ENCODE results near the gene BAHCC1. TPM values are rescaled to one million over a fixed set of nuclear protein-coding genes. Genes with fewer than 3 reads are reported as not detected.
A peak's percentile ranks its signal among the peaks of the same experiment; 100 is the strongest.

The BAHCC1 gene
- total RNA-seq, 1 donor from 2014 or later: 4.8 TPM

GRCh38 chr17:81514739-81515529 is 119.7 kb downstream of the BAHCC1 start:
- no peak for TF ChIP-seq CTCF (conservative IDR thresholded peaks at IDR 0.05; ENCODE audit: low read depth, low read length)
- H3K4me3 ChIP-seq (ENCODE audit: low read depth, low read length): peak overlapping the region; percentile 65
- DNase-seq (ENCODE audit: low read depth): no peak

GRCh38 chr17:81515530-81516041 is 120.3 kb downstream of the BAHCC1 start:
- DNase-seq (ENCODE audit: low read depth): no peak
- TF ChIP-seq CTCF (conservative IDR thresholded peaks at IDR 0.05; ENCODE audit: low read depth, low read length): no peak
- H3K4me3 ChIP-seq (ENCODE audit: low read depth, low read length): peak overlapping the region; percentile 65

Other genes starting within 250 kb of the BAHCC1 start
- not detected in 2 replicates for gene PVALEF, start 229.9 kb upstream of the BAHCC1 start, total RNA-seq
- gene AATK, start 229.2 kb upstream of the BAHCC1 start, total RNA-seq: 0.52 and 0.87 TPM in 2 replicates
- gene CEP131, start 172.5 kb upstream of the BAHCC1 start, total RNA-seq: 22.0 and 28.7 TPM in 2 replicates
- gene TEPSIN, start 156.4 kb upstream of the BAHCC1 start, total RNA-seq: 24.2 and 37.3 TPM in 2 replicates
- 51.9 and 72.3 TPM in 2 replicates for gene NDUFAF8, start 156.1 kb upstream of the BAHCC1 start, total RNA-seq
- gene SLC38A10, start 100.2 kb upstream of the BAHCC1 start, total RNA-seq: 67.1 and 71.6 TPM in 2 replicates
- 8,322 and 8,951 TPM in 2 replicates for gene ACTG1, start 117.3 kb downstream of the BAHCC1 start, total RNA-seq
- gene FSCN2, start 132.9 kb downstream of the BAHCC1 start, total RNA-seq: 0.51 TPM in 1 of 2 replicates, not detected in the other
- gene FAAP100, start 156.9 kb downstream of the BAHCC1 start, total RNA-seq: 33.8 and 38.2 TPM in 2 replicates
- gene NPLOC4, start 241.7 kb downstream of the BAHCC1 start, total RNA-seq: 51.9 and 81.4 TPM in 2 replicates
- gene TSPAN10, start 241.7 kb downstream of the BAHCC1 start, total RNA-seq: 0.14 and 0.29 TPM in 2 replicates

All from epithelial cell of proximal tubule (primary cell).